ENCODE results near the gene ZNF423.

- TF ChIP-seq ZNF143 (CRISPR knock-in tag; IDR thresholded peaks at IDR 0.05), result no peak
- TF ChIP-seq CEBPZ (IDR thresholded peaks at IDR 0.05; ENCODE audit: borderline replicate concordance, low read depth, low read length), result no peak
- TF ChIP-seq KLF16 (IDR thresholded peaks at IDR 0.05), result no peak
- TF ChIP-seq TOE1 (IDR thresholded peaks at IDR 0.05; ENCODE audit: borderline replicate concordance), result no peak
- no peak for TF ChIP-seq TOE1 (CRISPR knock-in tag; IDR thresholded peaks at IDR 0.05; ENCODE audit: borderline replicate concordance, low read depth)
- TF ChIP-seq PRDM10 (IDR thresholded peaks at IDR 0.05; ENCODE audit: partially characterized antibody), result no peak
- no peak for TF ChIP-seq PHB (CRISPR knock-in tag; IDR thresholded peaks at IDR 0.05)
- TF ChIP-seq CHD2 (IDR thresholded peaks at IDR 0.05; ENCODE audit: low read depth, low read length), result no peak
- TF ChIP-seq MXI1 (IDR thresholded peaks at IDR 0.05; ENCODE audit: low read depth, low read length), result no peak
- TF ChIP-seq CHD1 (IDR thresholded peaks at IDR 0.05; ENCODE audit: low read length), result no peak
- no peak for TF ChIP-seq SP1 (CRISPR knock-in tag; IDR thresholded peaks at IDR 0.05)
Observed at GRCh38 chr16:49596068-49596467, 259.8 kb downstream of the ZNF423 start.
